Caki2 (cell line): ENCODE results near the gene IL12RB1. TPM values are rescaled to one million over a fixed set of nuclear protein-coding genes. Genes with fewer than 3 reads are reported as not detected.
A peak's percentile ranks its signal among the peaks of the same experiment; 100 is the strongest.
"Not testable (repeated sequence)": the region's sequence is repeated elsewhere in the genome, so short reads cannot be mapped to it uniquely, and the experiment has no call there.

Experiments
- DNase-seq: peaks from one replicate; pipeline ENCODE4 v3.0.0-alpha.2; 2015; ENCODE audit warnings: low read depth
- in situ Hi-C: cut with HindIII; loops from 2 replicates; pipeline ENCODE4 v1.10.0; 2016; ENCODE audit warnings: low sequenced_read_pairs, low pct_unique_long_range_greater_than_20kb, mixed read lengths
- total RNA-seq: library from RNA; depleted of rRNA; stranded (reverse); fragments of >200 nt; shearing (Covaris generic); gene quantifications from 2 replicates; pipeline ENCODE4 v1.2.3, GENCODE V29; 2014; ENCODE audit warnings: low replicate concordance

Gene IL12RB1
- total RNA-seq, 1 experiment from 2014 or later, result 0.44 TPM

DNA sequence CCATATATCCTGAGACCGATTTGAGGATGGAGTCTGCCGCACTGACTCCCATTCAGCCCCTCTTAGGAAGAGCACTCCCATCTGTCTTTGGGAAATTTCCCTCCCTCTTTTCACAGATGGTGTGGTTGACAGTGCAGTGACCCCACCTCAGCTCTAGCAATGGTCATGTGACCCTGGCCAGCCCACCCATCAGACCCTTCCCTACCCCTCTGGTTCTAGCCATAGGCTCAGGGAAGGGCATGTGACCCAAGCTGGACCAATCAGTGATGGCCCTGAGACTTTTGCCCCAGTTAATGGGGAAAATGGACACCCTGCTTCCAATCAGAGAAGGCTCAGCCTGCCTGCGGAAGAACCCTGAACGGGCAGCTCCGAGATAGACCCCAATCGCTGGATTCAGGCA is 26.3 kb downstream of the IL12RB1 start:
- in situ Hi-C loops, result no loop called here
- no peak for DNase-seq

DNA sequence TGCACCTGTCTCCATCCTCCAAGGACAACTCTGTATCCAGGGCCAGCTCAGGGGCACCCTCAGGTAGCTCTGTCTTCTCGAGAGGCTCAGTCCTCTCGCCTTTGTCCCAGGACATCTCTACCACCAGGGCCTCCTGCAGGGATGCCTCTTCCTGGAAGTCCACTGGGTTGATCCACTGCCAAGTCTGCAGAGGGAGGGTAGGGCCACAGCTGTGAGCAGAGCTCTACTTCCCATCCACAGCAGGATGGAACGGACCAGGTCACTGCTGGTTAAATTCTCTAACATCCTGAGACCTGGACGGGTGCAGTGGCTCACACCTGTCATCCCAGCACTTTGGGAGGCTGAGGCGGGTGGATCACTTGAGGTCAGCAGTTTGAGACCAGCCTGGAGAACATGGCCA is 26.8 kb downstream of the IL12RB1 start:
- in situ Hi-C loops, result no loop called here
- no peak for DNase-seq

DNA sequence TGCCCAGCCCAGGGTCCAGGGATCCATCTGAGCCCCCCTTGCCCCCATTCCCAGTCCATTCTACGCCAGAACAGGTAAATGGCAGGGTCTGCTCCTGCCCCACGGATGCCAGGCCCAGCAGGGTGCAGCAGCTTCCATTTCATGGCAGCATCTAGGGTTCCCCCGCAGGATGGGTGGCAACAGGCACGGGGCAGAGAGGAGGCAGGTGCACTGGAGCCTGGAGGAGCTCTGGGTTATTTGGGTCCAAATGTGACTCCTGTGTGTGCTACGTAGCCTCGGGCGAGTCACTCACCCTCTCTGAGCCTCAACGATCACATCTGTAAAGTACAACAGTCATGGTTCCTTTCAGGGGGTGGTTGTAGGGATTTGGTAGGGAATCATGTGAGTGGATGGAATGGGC is 27.4 kb downstream of the IL12RB1 start:
- no peak for DNase-seq
- in situ Hi-C loops, result no loop called here

DNA sequence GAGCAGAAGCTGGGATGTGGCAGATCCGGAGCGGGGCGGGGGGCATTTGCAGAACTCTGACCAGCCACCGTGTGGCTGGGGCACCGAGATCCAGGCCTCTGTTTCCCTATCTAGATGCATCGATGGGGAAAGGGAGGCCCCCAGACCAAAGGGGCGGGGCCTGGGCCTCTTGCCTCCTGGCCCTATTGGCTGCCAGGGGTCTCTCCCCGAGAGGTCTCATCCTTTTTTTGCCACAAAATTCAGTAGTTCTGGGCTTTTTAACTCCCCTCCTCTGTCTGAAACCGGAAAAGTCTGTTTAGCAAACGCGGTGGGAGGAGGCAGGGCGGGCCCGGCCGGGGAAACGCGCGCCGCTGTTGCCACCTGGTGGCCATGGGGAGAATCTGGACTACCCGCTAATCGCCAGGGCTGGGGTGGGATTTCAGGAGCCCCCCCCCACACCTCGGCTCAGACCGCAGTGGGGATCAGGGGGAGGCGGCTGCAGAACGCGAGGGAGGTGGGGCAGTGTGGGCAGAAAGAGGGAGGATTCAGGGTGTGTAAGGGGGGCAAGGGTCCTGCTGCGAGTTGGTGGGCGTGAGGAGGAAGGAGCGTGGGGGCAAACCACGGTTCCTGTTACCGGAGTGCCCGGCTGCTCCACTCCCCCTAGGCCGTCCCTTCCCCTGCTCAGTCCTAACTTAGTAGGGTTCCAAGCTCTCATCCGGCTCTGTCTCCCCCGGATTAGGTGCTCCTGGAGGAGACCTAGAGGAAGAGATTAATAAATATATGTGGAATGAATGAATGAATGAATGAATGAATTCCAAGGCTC is 28.3 kb downstream of the IL12RB1 start:
- in situ Hi-C loops, result no loop called here
- peak; percentile 61 for DNase-seq

DNA sequence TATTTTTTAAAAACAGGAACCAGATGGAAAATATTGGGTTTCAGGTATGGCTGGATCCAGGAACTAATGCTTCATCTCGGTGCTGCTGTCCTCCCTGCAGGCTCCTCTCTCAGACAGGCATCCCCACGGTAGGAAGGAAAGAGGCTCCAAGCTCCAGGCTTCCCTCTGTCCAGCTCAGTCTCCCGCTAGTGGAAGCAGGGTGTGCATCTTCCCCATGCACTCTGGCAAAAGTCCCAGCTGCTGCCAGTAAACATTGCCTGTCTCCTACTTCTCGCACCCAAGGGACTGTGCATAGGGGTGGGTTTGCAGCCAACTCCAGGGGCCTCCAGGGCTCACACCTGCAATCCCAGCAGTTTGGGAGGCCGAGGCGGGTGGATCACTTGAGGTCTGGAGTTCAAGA is 29.2 kb downstream of the IL12RB1 start:
- in situ Hi-C loops, result no loop called here
- DNase-seq, result no peak

DNA sequence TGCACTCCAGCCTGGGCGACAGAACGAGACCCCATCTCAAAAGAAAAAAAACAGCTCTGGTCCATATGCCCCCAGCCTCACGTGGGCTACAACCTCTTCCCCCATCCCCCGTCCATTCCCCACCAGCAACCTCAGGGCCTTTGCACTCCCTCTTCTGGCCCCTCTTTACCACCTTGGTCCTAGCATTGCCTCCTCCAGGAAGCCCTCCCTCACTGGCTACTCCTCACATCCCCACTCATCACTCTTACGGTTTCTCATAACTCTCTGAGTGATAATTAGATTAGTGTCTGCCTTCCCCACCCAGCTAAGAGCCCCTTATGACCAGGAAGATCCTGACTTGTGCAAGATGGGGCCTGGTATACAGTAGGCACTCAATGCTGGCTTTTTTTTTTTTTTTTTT is 30.8 kb downstream of the IL12RB1 start:
- DNase-seq, result no peak
- in situ Hi-C loops, result no loop called here

DNA sequence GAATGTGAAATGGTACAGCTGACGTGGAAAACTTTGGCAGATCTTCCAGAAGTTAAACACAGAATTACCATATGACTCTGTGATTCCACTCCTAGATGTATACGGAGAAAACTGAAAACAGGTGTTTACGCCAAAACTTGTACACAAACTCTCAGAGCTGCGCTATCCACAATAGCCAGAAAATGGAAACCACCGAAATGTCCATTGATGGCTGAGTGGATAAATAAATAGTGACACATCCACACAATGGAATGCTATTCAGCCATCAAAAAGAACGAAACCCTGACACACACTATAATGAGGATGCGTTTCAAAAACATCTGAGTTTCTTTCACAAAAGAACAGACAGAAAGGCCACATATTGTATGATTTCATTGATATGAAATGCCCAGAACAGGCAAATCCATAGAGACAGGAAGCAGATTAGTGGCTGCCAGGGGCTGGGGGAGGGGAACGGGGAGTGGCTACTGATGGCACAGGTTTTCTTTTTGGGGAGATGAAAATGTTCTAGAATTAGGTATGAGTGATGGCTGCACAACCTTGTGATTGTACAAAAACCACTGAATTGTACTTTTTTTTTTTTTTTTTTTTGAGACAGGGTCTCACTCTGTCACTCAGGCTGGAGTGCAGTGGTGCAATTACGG is 33.0 kb downstream of the IL12RB1 start:
- in situ Hi-C loops, result no loop called here

DNA sequence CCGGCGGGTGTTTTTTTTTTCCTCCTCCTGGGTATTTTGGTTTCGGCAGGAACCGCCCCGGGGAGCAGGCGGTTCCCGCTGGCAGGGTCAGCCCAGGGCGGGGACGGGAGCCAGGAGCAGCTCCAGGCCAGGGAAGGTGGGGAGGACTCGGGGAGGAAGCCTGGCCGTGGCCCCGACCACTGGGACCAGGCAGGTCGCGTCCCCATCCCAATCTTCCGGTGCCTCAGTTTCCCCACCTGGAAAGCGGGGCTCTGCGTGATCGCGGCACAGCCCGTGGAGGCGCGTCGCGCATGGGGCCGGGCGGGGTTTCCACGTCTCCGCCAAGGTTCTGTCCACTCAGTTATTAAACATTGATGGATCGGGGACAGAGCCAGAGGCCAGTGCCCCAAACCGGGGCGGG is 34.8 kb downstream of the IL12RB1 start:
- in situ Hi-C loops, result no loop called here
- DNase-seq, result no peak

More for the DNA sequence above, 33.0 kb downstream of the IL12RB1 start:
- no peak for DNase-seq

DNA sequence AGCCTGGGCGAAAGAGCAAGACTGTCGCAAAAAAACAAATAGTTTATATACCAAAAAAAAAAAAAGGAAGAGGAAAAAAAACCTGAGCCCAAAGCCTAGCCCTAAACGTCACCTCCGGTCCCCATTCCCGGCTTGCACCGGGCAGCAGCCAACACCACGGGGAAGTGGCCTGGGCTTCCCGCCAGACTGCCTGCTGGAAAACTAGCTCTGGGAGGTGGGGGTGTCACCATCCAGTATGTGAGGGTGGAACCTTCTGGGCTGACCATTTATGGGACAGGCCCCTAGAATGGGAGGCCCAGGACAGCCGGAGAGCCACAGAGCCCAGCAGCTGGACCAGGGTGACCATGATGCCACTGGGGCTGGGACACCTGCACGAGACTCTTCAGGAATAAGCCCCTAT is 37.3 kb downstream of the IL12RB1 start:
- in situ Hi-C loops, result no loop called here
- no peak for DNase-seq

DNA sequence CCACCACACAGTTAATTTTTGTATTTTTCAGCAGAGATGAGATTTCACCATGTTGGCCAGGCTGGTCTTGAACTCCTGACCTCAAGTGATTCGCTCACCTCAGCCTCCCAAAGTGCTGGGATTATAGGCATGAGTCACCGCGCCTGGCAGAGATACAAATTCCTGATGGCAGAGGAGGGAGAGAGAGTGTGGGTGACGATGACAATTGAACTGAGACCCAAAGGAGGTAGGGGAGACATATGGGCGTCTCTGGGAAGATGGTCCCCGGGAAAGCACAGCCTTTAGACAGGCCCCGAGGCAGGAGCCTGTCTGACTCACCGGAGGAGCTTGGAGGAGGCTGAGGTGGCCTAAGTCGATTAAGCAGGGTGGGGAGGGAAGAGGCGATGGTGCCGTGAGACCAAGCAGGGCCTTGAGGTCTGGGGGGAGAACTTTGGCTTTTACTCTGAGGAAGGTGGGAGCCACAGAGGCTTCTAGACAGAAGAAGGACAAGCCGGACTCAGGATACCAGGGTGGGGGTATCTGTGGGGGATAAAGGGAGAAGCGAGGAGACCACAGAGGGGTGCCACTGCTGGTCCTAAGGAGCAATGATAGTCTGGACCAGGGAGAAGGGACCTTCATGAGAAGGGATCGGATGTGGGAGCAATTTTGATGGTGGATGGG is 40.5 kb downstream of the IL12RB1 start:
- peak; percentile 77 for DNase-seq
- in situ Hi-C loops, result no loop called here

DNA sequence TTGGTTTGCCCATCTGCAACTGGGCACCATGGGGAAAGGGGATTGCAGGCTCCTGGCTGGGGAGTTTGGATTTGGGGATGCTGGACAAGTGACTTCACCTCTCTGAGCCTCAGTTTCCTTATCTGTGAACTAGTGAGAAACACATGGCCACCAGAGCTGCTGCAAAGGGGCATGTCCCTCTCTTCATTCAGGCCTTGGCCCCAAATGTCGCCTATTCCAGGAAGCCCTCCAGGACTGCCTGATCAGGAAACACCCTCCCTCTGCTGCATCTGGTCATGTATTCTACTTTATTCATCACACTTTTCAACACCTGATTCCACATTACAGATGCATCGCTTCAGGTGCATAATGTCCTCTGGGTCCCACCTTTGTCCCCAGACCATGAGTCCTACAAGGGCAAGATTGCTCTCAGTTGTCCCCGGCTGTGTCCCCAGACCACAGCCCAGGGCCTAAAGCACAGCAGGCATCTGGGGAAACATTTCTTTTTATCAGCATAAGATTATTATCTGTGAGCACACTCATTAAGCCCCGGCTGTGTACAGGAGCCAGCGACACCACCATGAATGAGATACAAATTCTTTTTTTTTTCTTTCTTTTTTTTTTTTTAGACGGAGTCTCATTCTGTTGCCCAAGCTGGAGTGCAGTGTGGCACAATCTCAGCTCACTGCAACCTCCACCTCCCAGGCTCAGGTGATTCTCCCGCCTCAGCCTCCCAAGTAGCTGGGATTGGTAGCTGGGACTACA is 41.3 kb downstream of the IL12RB1 start:
- DNase-seq, result no peak
- in situ Hi-C loops, result no loop called here

DNA sequence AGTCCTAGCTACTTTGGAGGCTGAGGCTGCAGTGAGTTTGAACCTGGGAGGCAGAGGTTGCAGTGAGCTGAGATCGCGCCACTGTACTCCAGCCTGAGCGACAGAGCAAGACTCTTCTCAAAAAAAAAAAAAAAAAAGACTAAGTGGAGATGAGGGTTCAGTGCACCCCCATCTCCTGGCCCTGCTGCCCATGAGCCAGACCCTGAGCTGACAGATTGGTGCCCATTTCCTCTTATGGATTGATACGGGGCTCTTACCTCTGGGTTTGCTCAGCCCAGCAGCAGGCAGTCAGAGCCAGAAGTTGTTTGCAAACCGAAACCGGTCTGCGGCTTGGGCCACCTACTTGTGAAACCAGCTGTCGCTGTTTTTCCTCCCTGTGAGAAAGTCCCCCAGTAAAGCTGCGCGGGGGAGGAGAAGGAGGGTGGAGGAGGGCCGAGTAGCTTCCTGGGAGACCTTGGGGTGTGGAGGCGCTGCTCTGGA is 41.9 kb downstream of the IL12RB1 start:
- in situ Hi-C loops, result no loop called here
- DNase-seq, result no peak

DNA sequence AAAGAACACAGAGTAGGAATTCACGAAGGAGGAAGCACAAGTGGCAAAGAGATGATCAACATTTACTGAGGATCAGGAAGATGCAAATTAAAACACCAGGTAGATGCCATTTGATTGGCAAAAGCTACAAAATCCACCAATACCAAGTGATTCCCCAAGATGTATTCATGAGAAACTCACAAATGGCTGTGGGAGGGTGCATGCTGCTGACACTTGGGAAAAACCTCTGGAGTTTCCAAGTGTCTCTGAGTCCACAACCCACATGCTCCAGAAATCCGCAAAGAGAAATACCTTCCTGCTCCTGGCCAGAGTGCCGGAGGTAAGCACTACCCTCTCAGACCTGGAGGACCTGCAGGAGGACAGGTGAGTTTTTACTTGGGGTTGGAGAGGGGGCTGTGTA is 43.1 kb downstream of the IL12RB1 start:
- in situ Hi-C loops, result no loop called here
- no peak for DNase-seq

DNA sequence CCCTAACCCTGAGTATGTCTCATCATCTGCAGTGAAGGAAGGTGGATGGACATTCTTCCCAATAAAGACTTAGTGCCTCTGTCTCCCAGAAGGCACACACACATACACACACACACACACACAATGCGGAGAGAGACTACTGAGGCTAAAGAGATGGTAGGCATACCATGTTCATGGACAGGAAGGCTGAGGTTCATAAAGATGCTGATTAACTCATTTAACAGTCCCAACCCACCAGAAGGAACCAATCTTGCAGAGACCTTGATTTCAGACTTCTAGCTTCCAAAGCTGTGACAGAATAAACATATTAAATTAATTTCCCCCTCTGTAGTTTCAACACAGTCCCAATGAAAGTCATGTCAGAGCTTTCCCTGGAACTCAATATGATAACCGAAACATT is 45.7 kb downstream of the IL12RB1 start:
- in situ Hi-C loops, result no loop called here
- DNase-seq, result no peak

DNA sequence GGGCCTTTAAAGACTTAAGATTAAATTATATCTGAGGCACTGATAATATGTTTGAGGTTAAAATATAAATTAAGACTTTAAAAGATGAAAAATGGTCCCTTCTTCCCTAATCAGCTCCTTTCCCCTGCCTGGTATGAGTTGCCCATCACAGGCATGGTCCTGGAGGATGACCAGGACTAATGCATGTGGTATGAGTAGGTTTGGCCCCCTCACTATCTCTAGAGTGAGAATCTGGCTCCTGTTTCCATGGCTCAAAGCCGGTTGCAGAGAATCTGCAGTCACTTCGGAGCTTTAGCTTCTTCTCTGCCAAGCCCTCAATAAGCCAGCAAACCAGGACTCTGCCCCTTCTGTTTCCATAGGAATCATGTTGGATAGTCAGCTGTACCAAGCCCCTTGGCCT is 54.6 kb downstream of the IL12RB1 start:
- in situ Hi-C loops, DNase-seq: not testable (repeated sequence)

DNA sequence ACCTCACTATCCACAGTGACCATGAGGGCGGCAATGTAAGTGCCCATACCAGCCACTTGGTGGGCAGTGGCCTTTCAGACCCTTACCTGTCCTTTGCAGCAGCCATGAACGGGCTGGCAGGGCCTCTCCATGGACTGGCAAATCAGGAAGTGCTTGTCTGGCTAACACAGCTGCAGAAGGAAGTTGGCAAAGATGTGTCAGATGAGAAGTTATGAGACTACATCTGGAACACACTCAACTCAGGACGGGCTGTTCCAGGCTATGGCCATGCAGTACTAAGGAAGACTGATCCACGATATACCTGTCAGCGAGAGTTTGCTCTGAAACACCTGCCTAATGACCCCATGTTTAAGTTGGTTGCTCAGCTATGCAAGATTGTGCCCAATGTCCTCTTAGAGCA is 55.3 kb downstream of the IL12RB1 start:
- DNase-seq, in situ Hi-C loops: not testable (repeated sequence)

DNA sequence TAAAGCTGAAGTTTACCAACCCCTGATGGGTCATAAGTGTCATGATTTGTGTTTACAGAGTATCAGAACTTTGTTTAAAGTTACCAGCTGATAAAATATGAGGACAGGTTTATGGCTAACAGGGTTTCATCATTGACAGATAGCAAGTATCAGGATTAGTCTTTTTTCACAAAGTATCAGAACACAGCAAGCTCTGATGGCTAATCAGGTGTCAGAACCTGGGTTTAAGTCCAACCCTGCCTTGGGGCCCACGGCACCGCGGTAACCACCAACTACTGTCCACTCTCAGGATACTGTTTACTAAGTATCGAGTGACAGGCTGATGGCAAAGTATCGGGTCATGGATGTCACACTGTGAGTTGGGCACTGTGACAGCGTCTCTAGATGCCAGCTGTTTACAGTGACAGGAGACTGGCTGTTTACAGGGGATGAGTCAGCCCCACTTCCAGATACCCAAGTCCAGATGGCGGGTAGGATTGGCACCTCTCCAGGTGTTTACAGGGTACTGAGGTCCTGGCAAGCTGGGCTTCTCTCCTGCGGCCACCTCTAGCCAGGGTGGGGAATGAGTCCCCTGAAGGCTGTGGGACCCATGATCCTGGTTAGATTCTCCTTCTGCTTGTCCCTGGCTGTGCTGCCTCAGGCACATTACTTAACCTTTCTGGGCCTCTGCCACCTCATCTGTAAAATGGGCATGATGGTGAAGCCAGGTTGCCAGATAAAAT is 57.0 kb downstream of the IL12RB1 start:
- no peak for DNase-seq
- in situ Hi-C loops, result no loop called here

DNA sequence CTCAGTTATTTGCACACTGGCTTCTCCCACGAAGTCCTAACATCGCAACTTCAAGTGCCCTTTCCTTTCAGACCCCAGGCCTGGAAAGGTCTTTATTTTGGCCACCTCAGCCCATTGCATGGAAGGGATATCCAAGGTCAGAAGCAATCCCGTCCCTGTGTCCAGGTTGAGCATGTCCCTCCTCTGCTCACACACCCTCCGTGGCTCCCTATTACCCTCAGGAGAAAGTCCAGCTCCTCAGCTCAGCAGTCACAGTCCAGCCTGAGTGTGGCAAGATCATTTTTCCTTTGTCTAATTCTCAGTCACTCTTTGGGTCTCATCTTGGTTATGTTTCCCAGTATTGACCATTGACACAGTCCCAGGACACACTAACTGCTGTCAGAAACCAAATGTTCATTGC is 59.6 kb downstream of the IL12RB1 start:
- DNase-seq, result no peak
- in situ Hi-C loops, result no loop called here
